ENCODE results near the gene ATXN7L2.

The ATXN7L2 gene

DNA sequence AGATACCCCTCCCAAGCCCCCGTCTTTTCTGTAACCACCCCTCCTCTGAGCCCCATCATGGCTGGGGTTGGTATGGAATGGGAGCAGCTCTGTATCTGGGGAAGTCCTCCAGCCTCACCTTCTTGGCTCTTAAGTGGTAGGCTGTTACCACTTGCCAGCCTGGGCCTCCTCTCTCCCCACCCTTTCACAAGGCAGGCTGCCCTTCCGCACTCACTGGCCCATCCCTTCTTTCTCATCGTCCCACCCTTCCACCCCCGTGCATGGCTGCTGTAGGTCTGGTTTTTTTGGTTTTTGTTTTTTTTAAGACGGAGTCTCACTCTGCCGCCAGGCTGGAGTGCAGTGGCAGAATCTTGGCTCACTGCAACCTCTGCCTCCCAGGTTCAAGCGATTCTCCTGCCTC lies 15.4 kb downstream of the ATXN7L2 start:
- DNase-seq, result no peak

DNA sequence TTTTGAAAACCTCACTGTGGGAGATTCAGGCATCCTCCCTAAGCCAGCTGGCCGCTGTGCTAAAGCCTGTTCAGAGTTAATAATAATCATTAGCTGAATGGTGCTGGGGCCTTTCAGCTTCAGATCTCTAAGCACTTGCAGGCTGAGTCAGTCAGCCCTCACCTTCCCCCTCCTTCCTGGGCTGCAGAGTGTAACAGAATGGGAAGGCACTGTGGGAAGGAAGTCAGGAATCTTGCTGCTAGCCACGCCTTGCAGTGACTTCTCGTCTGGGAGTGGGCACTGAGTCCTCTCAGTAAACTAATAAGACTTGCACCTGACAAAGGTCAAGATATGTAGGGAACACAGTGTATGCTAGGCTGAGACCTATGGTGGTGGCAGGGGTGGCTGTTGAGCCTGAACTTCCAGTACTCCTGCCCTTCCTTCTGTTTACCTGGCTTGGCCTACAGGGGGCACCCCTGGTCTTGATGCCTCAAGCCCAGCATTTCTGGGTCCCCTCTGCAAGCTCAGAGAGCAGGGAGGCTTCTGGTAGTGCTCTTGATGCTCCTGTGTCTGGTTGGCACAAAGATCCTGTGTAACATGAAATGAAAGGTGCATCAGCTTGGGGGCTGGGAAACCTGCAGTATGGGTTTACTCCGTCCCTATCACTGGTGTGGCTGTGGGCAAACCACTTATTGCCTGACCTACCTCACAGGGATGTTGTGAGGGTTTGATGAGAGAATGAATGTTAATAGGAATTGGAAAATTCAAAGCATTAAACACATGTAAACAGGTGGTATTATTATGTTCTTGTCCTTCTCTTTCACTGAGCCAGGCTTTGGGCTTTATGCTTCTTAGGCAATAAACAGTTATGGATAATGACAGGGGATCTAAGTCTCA lies 16.2 kb downstream of the ATXN7L2 start:
- no peak for DNase-seq

DNA sequence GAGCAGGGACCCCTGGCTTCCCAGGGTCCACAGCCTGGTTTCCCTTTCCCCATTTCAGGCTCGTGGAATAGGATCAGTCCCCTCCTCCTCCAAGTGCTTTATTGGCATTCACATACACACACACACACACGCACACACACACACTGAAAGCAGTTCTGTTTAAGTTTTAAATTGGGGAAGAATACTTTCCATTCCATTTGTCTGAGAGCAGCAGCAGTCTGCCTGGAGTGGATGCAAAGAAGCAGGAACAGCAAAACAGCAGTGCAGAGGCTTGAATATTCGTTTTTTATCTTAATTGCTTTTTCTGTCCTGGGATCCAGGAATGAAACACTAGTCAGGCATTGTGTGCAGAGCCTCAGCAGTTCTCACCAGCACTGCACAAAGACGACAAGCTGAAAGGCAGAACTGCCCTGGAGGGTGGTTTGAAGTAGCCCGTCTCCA lies 17.3 kb downstream of the ATXN7L2 start:
- no peak for DNase-seq

DNA sequence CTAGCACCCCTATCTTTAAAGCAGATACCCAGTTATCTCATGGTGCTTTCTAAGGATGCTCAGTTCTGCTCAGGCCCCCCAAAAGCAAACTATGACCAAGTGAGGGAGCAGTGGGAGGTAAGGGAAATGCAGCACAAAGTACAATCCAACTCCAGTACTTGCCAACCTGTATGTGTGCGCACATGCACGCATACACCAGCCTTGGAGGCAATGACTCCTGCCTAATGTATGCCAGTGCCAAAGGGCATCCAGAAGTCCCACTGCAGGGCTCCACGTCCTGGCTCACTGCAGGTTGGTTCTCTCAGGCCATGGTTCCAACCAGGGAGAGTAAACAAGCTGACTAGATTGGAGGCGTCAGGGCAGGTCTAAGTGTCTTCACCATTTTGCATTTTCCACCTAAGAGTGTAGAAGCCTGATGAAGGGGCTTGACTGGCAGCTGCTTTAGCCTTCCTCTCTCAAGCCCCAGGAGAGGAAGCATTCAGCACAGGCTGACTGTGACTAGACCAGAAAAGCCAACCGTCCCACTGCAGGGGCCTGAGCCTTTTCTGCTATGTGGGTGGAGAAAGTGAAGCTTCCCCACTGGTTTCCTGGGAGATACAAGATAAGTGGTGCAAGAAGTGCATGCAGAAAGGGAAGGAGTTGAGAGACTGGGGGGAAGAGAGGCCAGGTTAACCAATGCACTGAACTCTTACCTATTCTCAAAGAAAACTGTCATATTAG lies 18.1 kb downstream of the ATXN7L2 start:
- DNase-seq, result no peak

DNA sequence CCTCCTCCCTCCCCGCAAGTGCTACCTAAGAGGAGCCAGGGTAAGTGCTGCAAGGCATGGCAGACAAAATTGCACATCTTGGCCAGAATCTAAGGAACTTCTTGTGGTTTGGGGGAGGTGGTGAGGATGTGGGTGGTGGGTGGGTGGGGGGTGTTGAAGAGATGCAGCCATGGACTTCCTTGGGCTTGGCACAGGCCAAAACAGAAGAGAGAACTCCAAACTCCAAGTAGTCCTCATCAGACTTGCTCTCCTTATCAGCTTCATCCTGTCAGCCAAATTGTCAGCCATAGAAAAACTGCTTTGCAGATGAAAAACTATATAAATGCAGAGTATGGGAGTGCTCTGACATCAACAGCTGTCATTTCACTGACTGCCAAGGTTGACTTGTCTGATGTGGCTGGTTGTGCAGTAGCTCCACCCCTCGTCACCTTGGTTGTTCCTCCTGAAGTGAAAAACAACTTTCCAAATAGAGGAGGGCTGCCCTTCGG lies 18.7 kb downstream of the ATXN7L2 start:
- DNase-seq, result no peak

DNA sequence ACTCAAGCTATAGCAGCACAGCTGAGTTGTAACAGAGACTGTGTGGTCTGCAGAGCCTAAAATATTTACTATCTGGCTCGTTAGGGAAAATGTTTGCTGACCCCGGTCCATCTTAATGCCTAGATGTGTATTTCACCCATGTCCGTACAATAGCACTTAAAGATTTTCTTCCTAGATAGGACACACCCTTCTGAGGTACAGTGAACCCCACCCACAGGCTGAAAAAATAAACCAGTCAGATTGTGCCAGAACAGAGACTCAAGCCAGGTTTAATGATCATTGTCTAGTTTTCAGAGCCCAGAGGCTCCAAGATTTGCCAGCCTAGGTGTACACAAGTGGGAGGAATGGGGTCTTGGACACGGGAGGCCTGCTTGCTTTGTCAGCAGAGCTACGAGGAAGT lies 20.2 kb downstream of the ATXN7L2 start:
- DNase-seq, result no peak

DNA sequence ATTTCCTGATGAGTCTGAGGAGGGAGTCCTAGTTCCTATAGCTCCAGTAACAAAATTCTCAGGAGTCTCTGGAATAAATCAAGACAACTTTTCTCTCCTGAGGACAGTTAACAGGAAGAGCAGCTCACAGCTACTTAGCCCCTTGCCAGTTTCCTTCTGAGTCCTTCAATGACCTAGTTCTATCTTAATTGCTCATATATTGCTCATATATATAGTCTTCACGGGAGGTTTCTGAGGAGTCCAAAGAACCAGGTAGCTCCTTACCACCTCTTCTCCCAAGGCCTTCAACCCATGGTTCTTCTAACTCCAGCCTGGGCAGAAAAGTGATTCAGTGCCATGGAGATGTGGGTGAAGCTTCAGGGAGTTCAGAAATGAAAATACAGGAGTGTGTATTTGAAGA lies 21.3 kb downstream of the ATXN7L2 start:
- DNase-seq, result no peak

DNA sequence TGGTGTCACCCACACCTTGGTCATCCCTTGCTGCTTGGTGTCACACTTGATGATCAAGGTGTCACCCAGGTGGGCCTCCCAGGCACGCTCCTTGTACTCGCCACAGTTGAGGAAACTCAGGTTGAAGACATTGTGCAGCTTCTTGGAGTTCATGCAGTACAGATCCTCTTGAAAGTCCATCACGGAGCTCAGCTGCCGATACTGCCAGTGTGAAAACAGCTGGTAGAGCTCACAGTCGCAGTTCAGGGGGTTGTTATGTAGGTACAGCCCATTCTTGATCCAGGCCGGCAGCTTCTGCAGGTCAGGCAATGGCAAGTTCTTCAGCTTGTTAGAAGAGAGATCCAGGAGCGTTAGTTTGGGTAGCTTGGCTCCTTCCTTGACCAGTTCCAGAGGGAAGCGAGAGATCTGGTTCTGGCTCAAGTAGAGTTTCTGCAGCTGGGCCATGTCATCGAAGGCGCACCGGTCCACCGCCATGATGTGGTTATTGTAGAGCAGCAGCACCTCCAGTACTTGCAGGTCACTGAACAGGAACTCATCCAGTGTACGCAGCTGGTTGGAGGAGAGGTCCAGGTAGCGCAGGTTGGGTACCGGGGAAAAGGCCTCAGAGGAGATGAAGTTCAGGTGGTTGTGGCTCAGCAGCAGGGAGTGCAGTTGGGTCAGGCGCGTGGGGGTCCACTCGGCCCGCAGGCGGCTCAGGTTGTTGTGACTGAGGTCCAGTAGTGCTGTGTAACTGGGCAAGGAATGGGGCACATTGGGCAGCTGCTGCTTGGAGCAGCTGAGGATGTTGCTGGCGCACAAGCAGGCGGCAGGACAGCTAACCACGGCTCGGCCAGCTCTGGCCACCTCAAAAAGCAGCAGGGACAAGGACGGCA lies 24.5 kb downstream of the ATXN7L2 start:
- no peak for DNase-seq

DNA sequence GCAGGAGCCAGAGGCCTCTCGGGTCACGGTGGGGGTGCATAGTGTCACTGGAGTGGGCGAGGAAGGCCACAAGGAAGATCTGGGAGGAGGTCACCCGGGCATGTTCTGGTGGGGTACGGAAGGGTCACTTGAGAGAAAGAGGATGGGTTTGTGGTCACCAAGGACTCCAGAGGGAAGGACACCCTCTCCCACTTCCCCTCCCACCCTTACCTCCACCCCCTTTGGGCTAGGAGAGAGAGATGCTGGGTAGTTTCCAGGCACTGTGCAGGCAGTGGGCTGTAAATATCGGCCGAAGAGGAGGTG lies 25.1 kb downstream of the ATXN7L2 start:
- DNase-seq, result no peak

DNA sequence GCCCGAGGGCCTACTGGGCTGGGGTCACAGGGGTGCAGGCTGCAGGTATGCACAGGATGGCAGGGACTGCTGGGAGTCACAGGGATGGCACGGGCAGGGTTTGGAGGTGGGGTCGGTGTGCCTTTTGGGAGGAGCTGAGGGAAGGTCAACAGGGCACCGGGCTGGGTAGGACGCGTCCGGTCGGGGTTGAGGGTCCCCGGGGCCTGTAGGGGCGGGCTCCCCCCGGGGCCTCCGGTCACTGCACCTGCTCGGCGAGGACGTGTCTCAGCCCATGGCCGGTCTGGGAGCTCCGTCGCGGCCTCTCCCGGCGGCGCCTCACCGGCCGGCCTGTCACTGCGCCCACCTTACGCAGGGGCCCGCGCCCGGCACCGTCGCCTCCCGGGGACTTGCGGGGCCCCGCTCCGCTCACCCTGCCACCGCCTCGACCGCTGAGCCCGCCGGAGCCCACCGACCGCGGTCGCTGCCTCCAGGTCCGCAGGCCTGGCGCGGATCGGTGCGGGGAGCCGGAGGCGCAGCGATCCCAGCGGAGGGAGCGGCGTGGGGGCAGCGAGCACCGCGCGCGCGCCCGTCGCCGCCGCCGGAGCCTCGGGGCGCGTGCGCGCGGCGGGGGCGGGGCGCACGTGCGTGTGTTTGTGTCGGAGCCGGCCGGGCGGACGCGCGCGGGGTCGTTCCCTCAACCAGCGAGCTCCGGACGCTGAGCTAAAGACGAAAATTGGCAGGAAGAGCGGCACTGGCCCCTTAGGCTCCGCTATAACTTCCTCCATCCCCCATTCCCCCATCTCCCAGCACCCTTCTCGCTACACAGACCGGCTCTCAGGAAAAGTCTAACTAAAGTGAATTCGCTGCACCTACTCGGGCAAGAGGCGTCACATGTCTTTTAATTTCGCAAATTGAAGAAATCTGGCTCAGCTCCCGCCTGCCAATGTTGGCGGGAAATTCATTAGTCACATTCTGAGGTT lies 25.8 kb downstream of the ATXN7L2 start, which contains the start of gene AMIGO1:
Gene AMIGO1, minus strand, starts transcription at position 552 of the 959 bp plus-strand sequence. CDS start 815 bp downstream, outside the sequence.
- peak; percentile 59 for DNase-seq

DNA sequence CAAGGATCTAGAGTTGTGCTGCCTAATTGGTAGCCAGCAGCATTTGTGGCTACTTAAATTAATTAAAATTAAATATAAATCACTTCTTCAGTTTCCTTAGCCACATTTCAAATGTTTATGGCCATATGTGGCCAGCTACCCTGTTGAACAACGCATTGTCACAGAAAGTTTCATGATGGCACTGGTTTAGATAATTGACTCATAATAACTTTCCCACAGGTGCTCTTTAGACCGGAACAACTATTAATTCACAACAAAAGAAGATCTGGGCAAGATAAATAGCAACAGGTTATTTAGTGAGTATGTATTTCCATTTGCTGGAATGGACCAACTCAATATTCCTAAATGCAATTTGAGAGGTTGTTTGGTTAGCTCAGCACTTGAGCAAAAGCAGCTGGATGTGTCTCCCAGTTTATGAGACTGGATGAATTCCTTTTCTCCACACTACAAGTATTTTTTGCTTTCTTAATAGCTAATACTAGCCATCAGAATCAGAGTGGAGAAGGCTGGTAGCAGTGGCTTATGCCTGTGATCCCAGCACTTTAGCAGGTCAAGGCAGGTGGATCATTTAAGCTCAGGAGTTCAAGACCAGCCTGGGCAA lies 29.5 kb downstream of the ATXN7L2 start:
- DNase-seq, result no peak

DNA sequence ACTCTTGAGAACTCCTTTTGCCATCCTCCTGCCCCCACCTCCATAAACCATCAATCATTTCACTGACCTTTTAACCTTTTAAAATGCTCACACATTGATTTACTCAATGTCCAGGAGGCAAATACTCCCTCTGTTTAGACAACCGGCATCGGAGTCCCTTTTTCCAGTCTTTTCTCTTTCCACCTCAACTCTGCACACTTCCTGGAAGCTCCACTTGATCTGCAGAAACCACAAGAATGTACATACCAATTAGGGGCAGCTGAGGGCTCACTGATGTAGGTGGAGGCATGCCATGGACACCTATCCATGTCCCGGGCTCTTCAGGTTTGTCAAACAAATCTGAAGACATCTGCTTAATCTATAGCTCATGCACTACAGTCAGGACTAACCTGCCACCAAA lies 31.1 kb downstream of the ATXN7L2 start:
- DNase-seq, result no peak

DNA sequence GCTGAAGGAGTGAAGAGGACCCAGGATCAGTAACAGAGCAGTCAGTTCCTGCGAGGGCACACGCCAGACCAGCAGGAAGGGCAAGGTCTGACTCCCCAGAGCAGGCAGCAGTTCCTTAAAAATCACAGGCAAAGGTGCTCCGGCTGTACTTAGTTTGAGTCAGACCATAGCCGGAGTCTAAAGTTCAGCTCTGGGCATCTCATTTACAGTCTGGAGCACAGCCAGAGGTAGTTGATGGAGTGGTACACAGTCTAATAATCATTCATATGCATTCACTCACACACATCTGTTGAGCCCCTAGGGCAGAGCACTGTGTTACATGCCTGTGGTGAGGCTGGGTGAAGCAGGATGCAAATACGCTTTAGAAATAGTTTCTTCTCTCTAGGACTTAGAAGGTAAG lies 33.2 kb downstream of the ATXN7L2 start:
- DNase-seq, result no peak

DNA sequence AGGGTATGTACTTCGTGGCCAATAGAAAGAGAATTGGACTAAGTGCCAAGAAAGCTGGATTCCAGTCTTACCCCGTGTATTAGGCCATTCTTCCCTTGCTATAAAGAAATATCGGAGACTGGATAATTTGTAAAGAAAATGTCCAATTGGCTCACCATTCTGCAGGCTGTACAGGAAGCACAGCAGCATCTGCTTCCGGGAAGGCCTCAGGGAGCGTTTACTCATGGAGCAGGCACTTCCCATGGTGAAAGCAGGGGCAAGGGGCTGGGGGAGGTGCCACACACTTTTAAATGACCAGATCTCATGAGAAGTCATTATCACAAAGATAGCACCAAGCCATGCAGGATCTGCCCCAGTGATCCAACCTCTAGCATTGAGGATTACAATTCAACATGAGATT lies 33.6 kb downstream of the ATXN7L2 start:
- DNase-seq, result no peak

DNA sequence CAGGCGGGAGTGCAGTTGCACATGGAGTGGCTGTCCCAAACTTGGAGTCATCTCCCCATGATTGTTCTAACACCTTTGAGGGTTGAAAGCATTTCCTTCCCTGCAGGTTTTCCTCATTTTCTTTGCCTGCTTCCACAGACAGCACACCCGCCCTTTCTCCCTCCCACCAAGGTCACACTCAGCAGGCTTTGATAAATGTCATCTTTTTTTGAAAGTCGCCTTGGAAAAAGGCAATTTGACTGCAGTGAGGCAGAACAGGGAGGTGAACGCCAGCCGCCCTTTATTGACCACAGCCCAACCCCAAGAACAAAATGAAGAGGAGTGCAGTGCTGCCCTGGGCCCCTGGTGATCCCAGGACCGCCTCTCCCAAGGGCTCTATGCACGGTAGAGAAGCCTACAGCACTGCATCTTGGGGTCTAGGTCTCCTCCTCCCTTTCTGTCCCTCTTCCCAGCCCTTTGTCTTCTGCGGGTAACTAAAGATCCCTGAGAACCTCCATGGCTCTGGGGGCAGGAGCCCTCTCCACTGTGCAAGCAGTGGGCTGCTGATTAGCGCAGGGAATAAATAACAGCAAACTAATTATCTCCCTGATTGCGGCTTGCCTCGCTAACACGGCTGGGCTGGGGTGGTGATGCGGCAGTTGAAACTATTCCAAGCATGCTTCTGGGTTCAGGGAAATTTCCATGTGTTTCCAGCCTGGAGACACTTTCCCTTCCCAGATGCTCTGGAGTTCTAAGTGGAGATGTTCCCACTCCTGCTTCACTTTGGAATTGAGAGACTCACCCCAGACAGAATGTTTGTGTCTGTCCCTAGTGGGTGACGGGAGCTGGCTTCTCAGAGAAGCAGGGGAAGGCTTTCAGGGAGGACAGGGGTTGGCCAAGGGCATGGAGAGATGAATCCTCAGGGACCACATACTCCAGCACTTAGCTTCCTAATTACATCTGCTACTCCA lies 37.6 kb downstream of the ATXN7L2 start:
- DNase-seq, result no peak

DNA sequence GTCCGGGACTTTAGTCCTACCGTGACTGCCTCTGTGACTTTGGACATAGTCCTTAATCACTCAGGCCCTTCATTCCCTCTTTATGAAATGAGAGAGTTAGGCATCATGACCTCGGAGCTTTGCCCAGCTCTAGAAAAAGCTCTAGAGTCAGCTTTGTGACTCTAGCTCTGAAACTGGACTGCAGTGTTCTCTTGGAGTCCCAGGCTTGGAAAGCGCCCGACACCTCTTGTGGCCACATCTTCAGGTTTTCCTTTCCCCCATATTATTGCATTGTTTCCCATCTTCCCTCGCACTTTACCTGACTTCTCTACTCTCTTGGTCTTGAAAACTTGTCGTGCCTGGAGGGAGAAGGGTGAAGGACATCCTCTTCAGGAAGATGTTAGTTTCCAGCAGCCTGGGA lies 38.3 kb downstream of the ATXN7L2 start:
- no peak for DNase-seq

DNA sequence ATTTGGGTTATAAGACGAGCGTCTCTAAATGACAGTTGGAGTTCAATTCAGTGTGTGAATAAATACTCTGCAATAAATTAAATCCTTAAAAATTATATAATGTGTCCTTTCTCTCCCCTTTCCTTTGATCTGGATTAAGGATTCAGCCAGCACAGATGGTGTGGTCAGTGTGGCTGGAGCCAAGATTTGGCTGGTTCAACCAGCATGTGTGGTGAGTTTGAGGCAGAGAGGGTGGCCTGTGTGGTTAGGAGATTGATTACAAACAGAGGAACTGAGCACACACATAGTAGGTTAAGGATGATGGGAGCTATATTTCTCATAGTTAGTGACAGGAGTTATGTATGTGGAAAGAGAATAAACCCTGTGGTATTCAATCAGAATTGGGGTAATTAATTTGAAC lies 40.0 kb downstream of the ATXN7L2 start:
- DNase-seq, result no peak

DNA sequence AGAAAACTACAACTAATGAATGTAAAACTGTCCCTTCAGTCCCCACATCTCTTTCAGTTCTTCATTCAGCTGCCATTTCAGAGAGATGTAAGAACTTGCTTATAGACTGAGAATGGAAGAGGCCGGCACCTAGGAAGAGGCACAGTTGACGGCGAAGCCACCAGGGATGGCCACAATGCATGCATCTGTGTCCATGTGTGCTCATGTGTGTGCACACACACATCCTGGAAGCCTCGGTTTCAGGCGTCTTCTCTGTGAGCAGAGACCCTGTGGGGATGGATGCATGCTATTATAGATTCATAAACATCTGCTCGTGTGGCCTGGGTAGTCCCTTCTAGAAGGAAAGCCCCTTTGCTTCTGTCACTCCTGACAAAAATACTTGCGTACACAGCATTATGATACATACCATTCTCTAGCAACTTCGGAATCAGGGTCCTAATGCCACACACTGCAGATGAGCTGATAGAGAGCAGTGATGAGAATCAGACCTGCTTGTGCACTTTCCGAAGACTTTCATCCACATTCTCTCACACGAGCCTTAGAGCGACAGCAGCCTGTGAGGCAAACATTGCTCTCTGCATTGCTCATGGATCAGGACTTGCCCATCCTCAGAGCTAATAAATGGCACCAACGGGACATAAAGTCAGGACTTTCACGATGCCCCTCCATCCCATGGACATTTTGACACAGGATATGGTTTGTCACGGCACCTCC lies 43.5 kb downstream of the ATXN7L2 start:
- no peak for DNase-seq

DNA sequence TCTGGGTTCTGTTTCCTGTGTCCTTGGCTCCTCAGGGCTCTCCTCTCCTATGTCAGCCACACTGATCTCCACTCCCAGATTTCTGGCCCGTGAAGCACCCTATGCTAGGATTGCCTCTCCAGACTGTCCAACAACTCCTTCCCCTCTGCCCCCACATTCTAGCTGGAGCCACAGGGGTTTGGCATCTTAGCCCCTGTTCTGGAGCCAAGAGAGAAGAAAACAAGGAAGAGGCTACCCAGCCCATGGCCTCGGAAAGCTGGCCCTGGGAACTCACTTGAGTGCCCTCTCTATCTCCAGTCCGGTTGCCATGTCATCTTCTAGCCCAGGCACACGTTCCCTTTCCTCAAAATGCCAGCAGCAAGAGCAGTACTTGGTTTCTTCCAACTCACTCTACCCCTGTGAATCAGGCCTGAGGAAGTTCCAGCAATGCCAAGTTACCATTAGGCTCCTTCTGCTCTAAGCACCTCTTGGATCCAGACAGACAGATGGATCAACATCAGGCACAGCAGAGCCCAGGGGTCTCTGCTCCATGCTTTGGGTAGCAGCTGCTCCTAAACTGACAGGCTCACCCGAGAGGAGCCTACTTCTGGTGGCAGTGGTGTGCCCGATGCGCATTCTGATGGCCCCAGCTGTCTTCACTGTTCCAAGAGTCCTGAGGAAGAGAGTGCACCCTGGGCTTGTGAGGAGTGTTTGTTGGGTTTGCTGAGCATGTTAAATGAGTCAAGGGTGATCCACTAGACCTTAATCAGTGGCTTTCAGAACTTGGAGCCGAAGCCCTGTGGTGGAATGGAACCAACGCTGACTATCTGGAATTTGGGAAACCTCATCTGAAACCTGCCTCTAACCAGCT lies 44.4 kb downstream of the ATXN7L2 start:
- DNase-seq, result peak; percentile 25
